ENCODE data around the gene CFAP107. TPM values are rescaled to one million over a fixed set of nuclear protein-coding genes. Genes with fewer than 3 reads are reported as not detected.

CFAP107 gene
- total RNA-seq, 1 donor from 2014 or later = not detected

GRCh38 chr1:12770620-12771019, 24.6 kb downstream of the CFAP107 start:
- TF ChIP-seq POLR2AphosphoS5 (IDR thresholded peaks at IDR 0.05; ENCODE audit: insufficient read depth in 1 of 2, low read depth in 1 of 2) (no peak), CTCF (IDR thresholded peaks at IDR 0.05) (no peak), POLR2A (IDR thresholded peaks at IDR 0.05) (no peak)
- no peaks in the 10 kb centered on the region for H3K36me3 ChIP-seq
- H3K4me3 ChIP-seq = no peak overlapping the region
- no peaks in the 10 kb centered on the region for H3K27me3 ChIP-seq
- no peaks in the 10 kb centered on the region for H3K4me1 ChIP-seq
- DNase-seq (ENCODE audit: extremely low spot score in 2 of 2) = no peak
- intact Hi-C loops (cut with DNase I) = no loop called here
- H3K9me3 ChIP-seq = no peaks in the 10 kb centered on the region
- H3K27ac ChIP-seq = no peak overlapping the region

GRCh38 chr1:12771186-12771585, 25.2 kb downstream of the CFAP107 start:
- peak in 1 of 2 donors; percentile 81 for DNase-seq (ENCODE audit: extremely low spot score in 2 of 2)
- no peak overlapping the region for H3K27ac ChIP-seq
- H3K27me3 ChIP-seq = no peaks in the 10 kb centered on the region
- H3K36me3 ChIP-seq = no peaks in the 10 kb centered on the region
- no peak for TF ChIP-seq POLR2AphosphoS5 (IDR thresholded peaks at IDR 0.05; ENCODE audit: insufficient read depth in 1 of 2, low read depth in 1 of 2)
- TF ChIP-seq POLR2A (IDR thresholded peaks at IDR 0.05) = no peak
- TF ChIP-seq CTCF (IDR thresholded peaks at IDR 0.05) = no peak
- H3K4me3 ChIP-seq = no peak overlapping the region
- intact Hi-C loops (cut with DNase I) = no loop called here
- H3K9me3 ChIP-seq = no peaks in the 10 kb centered on the region
- H3K4me1 ChIP-seq = no peaks in the 10 kb centered on the region

- H3K4me1 ChIP-seq = no peaks in the 10 kb centered on the region
- no peaks in the 10 kb centered on the region for H3K27me3 ChIP-seq
- no peak for TF ChIP-seq CTCF (IDR thresholded peaks at IDR 0.05)
- TF ChIP-seq POLR2AphosphoS5 (IDR thresholded peaks at IDR 0.05; ENCODE audit: insufficient read depth in 1 of 2, low read depth in 1 of 2) = no peak
- TF ChIP-seq POLR2A (IDR thresholded peaks at IDR 0.05) = no peak
- DNase-seq (ENCODE audit: extremely low spot score in 2 of 2) = peak in 1 of 2 donors; percentile 43
- H3K36me3 ChIP-seq = no peaks in the 10 kb centered on the region
- H3K4me3 ChIP-seq = no peak overlapping the region
- H3K9me3 ChIP-seq = no peaks in the 10 kb centered on the region
- no peak overlapping the region for H3K27ac ChIP-seq
- intact Hi-C loops (cut with DNase I) = no loop called here
These were observed 26.5 kb downstream of the CFAP107 start for GRCh38 chr1:12772520-12772919.

GRCh38 chr1:12773438-12773837, 27.4 kb downstream of the CFAP107 start, which contains the start of gene PRAMEF12:
Gene PRAMEF12, plus strand, starts transcription at chr1:12773738. Its CDS starts 1,130 bp downstream, at chr1:12774868.
- TF ChIP-seq POLR2A (IDR thresholded peaks at IDR 0.05) (no peak), CTCF (IDR thresholded peaks at IDR 0.05) (no peak), POLR2AphosphoS5 (IDR thresholded peaks at IDR 0.05; ENCODE audit: insufficient read depth in 1 of 2, low read depth in 1 of 2) (no peak)
- intact Hi-C loops (cut with DNase I) = no loop called here
- no peaks in the 10 kb centered on the region for H3K9me3 ChIP-seq
- H3K4me3 ChIP-seq = no peak within 1 kb of the TSS
- no peaks in the 10 kb centered on the region for H3K36me3 ChIP-seq
- H3K27me3 ChIP-seq = no peaks in the 10 kb centered on the region
- no peak within 1 kb of the TSS for H3K27ac ChIP-seq
- H3K4me1 ChIP-seq = no peaks in the 10 kb centered on the region
- peak in 1 of 2 donors; percentile 25 for DNase-seq (ENCODE audit: extremely low spot score in 2 of 2)

GRCh38 chr1:12774801-12775345, 28.9 kb downstream of the CFAP107 start:
- DNase-seq (ENCODE audit: extremely low spot score in 2 of 2) = peak in 1 of 2 donors; percentile 58
- no peaks in the 10 kb centered on the region for H3K27me3 ChIP-seq
- H3K36me3 ChIP-seq = no peaks in the 10 kb centered on the region
- H3K27ac ChIP-seq = no peak overlapping the region
- no peak overlapping the region for H3K4me3 ChIP-seq
- no peaks in the 10 kb centered on the region for H3K9me3 ChIP-seq
- H3K4me1 ChIP-seq = no peaks in the 10 kb centered on the region
- TF ChIP-seq POLR2A (IDR thresholded peaks at IDR 0.05) (no peak), CTCF (IDR thresholded peaks at IDR 0.05) (no peak), POLR2AphosphoS5 (IDR thresholded peaks at IDR 0.05; ENCODE audit: insufficient read depth in 1 of 2, low read depth in 1 of 2) (no peak)
- intact Hi-C loops (cut with DNase I) = no loop called here
